ENCODE data around the gene SPTY2D1. TPM values are rescaled to one million over a fixed set of nuclear protein-coding genes. Genes with fewer than 3 reads are reported as not detected.

The SPTY2D1 gene
- polyA plus RNA-seq, 3 donors, result 8.4 to 14.9 (median 11.8) TPM

- no CpG with 5 or more reads among the region's 1 CpG for WGBS (ENCODE audit: insufficient coverage)
- Mint-ChIP-seq H3K27ac (no peak overlapping the region), H3K9me3 (peaks cover 0 to 6% (median 3%) of the 10 kb centered on the region in 7 donors), H3K27me3 (ENCODE audit: low read depth in 3 of 3) (peaks cover 11 to 29% (median 13%) of the 10 kb centered on the region in 3 donors), H3K4me3 (peak overlapping the region in 1 of 2 donors; percentile 7), H3K4me1 (no peaks in the 10 kb centered on the region), H3K36me3 (no peaks in the 10 kb centered on the region)
- H3K4me3 ChIP-seq (replicated peaks in 1 of 3; ENCODE audit: low read depth in 2 of 3, low read length in 3 of 3), result no peak overlapping the region
- H3K27me3 ChIP-seq (ENCODE audit: control insufficient read depth in 2 of 2, insufficient read depth in 2 of 2, low read length in 2 of 2), result no peaks in the 10 kb centered on the region
- intact Hi-C loops (cut with micrococcal nuclease), result no loop called here
- H3K27ac ChIP-seq (ENCODE audit: low read depth in 1 of 2, low read length in 2 of 2), result no peak overlapping the region
- no peaks in the 10 kb centered on the region for H3K79me2 ChIP-seq (ENCODE audit: insufficient read depth, low read length)
- H3K4me2 ChIP-seq (replicated peaks; ENCODE audit: extremely low read depth, low read length, poor library complexity, severe bottlenecking), result no peak overlapping the region
- no peak overlapping the region for H2AFZ ChIP-seq (ENCODE audit: insufficient read depth, low read depth, low read length, poor library complexity, severe bottlenecking)
- H3K9me3 ChIP-seq (replicated peaks in 1 of 2; ENCODE audit: control insufficient read depth in 1 of 2, insufficient read depth in 1 of 2, low read length in 2 of 2), result no peaks in the 10 kb centered on the region
- no peak for TF ChIP-seq CTCF (IDR thresholded peaks at IDR 0.05)
- DNase-seq, result no peak
- no peak overlapping the region for H3K9ac ChIP-seq (ENCODE audit: insufficient read depth, low read length, poor library complexity, severe bottlenecking)
- H4K20me1 ChIP-seq (ENCODE audit: insufficient read depth, low read length), result no peaks in the 10 kb centered on the region
- no peaks in the 10 kb centered on the region for H3K4me1 ChIP-seq (ENCODE audit: control insufficient read depth in 1 of 2, insufficient read depth in 2 of 2, low read length in 2 of 2)
- no peaks in the 10 kb centered on the region for H3K36me3 ChIP-seq (replicated peaks in 1 of 2; ENCODE audit: control insufficient read depth in 1 of 2, insufficient read depth in 2 of 2, low read length in 2 of 2)
These were observed 7.5 kb upstream of the SPTY2D1 start for GRCh38 chr11:18641677-18642076.

GRCh38 chr11:18633256-18634139 is 644 bp downstream of the SPTY2D1 start:
- peaks cover 0 to 11% (median 2%) of the 10 kb centered on the region in 3 donors for H3K27me3 Mint-ChIP-seq (ENCODE audit: low read depth in 3 of 3)
- peaks cover 21% of the 10 kb centered on the region for H4K20me1 ChIP-seq (ENCODE audit: insufficient read depth, low read length)
- peak overlapping the region; percentile 94 to 97 for H3K4me3 Mint-ChIP-seq
- peak overlapping the region; percentile 69 for H2AFZ ChIP-seq (ENCODE audit: insufficient read depth, low read depth, low read length, poor library complexity, severe bottlenecking)
- H3K4me2 ChIP-seq (replicated peaks; ENCODE audit: extremely low read depth, low read length, poor library complexity, severe bottlenecking), result peak overlapping the region; percentile 81
- no peaks in the 10 kb centered on the region for H3K9me3 ChIP-seq (replicated peaks in 1 of 2; ENCODE audit: control insufficient read depth in 1 of 2, insufficient read depth in 1 of 2, low read length in 2 of 2)
- peak in 2 of 3 donors; percentile 6 to 30 for DNase-seq
- peaks cover 18% of the 10 kb centered on the region for H3K4me1 Mint-ChIP-seq
- H3K9me3 Mint-ChIP-seq, result no peaks in the 10 kb centered on the region
- H3K9ac ChIP-seq (ENCODE audit: insufficient read depth, low read length, poor library complexity, severe bottlenecking), result peak overlapping the region; percentile 91
- H3K4me3 ChIP-seq (replicated peaks in 1 of 3; ENCODE audit: low read depth in 2 of 3, low read length in 3 of 3), result peak overlapping the region; percentile 65 to 85 (median 70)
- WGBS (ENCODE audit: insufficient coverage), result 10% methylated on average over 25 of the region's 31 CpGs
- H3K27me3 ChIP-seq (ENCODE audit: control insufficient read depth in 2 of 2, insufficient read depth in 2 of 2, low read length in 2 of 2), result no peaks in the 10 kb centered on the region
- H3K27ac Mint-ChIP-seq, result peak overlapping the region; percentile 99 to 100 (median 100)
- no peaks in the 10 kb centered on the region for H3K36me3 Mint-ChIP-seq
- H3K36me3 ChIP-seq (replicated peaks in 1 of 2; ENCODE audit: control insufficient read depth in 1 of 2, insufficient read depth in 2 of 2, low read length in 2 of 2), result peaks cover 0 to 8% of the 10 kb centered on the region in 2 donors
- H3K79me2 ChIP-seq (ENCODE audit: insufficient read depth, low read length), result peaks cover 57% of the 10 kb centered on the region
- intact Hi-C loops (cut with micrococcal nuclease), result loop anchor here (5.0 to 10.0 kb wide), 7 partner anchors 46 to 309 kb away; partner anchors contain the start of genes TMEM86A (in 2 of the 2), TSG101 (in 2 of the 2), GTF2H1 (in 1 of the 2) and HPS5 (in 1 of the 2)
- TF ChIP-seq CTCF (IDR thresholded peaks at IDR 0.05), result no peak
- H3K4me1 ChIP-seq (ENCODE audit: control insufficient read depth in 1 of 2, insufficient read depth in 2 of 2, low read length in 2 of 2), result peaks cover 15 to 19% of the 10 kb centered on the region in 2 donors
- peak overlapping the region; percentile 92 to 96 for H3K27ac ChIP-seq (ENCODE audit: low read depth in 1 of 2, low read length in 2 of 2)
